ENCODE results near the gene MEIOB. TPM values are rescaled to one million over a fixed set of nuclear protein-coding genes. Genes with fewer than 3 reads are reported as not detected.
"Not testable (repeated sequence)": the region's sequence is repeated elsewhere in the genome, so short reads cannot be mapped to it uniquely, and the experiment has no call there.

Gene MEIOB, protein sequence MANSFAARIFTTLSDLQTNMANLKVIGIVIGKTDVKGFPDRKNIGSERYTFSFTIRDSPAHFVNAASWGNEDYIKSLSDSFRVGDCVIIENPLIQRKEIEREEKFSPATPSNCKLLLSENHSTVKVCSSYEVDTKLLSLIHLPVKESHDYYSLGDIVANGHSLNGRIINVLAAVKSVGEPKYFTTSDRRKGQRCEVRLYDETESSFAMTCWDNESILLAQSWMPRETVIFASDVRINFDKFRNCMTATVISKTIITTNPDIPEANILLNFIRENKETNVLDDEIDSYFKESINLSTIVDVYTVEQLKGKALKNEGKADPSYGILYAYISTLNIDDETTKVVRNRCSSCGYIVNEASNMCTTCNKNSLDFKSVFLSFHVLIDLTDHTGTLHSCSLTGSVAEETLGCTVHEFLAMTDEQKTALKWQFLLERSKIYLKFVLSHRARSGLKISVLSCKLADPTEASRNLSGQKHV
- total RNA-seq = not detected
- long read RNA-seq, donor 1 = 0 reads
- long read RNA-seq, donor 2 = 0 reads

- no peak within 1 kb of the TSS for H3K4me3 ChIP-seq
- intact Hi-C loops (cut with DNase I, micrococcal nuclease) = no loop called here
- no peak for TF ChIP-seq CTCF (IDR thresholded peaks at IDR 0.05)
- DNase-seq (peak in 2 of 3 donors; percentile 54 to 61), ATAC-seq (peak; percentile 90)
- peaks cover 6% of the 10 kb centered on the region for H3K4me1 ChIP-seq (ENCODE audit: low read depth)
- H3K36me3 ChIP-seq (ENCODE audit: low read depth) = no peaks in the 10 kb centered on the region
- H3K9me3 ChIP-seq = no peaks in the 10 kb centered on the region
Observed at GRCh38 chr16:1871974-1872635, at the start of gene MEIOB. TSS of gene MEIOB (minus strand) at chr16:1872164. CDS start at chr16:1868175, 3,989 bp downstream.

- no peak for TF ChIP-seq CTCF (IDR thresholded peaks at IDR 0.05)
- Histone ChIP-seq H3K4me1 (ENCODE audit: low read depth) (peaks cover 9% of the 10 kb centered on the region), H3K36me3 (ENCODE audit: low read depth) (no peaks in the 10 kb centered on the region), H3K9me3 (no peaks in the 10 kb centered on the region), H3K4me3 (no peak overlapping the region)
- DNase-seq (peak in 1 of 3 donors; percentile 71), ATAC-seq (peak; percentile 65)
- intact Hi-C loops (cut with DNase I, micrococcal nuclease) = loop anchor here in 1 of 2 donors (10.0 kb wide), 1 partner anchor 56 kb away; no protein-coding TSS in a partner anchor
Observed at GRCh38 chr16:1920727-1921171, 48.8 kb upstream of the MEIOB start.

DNA sequence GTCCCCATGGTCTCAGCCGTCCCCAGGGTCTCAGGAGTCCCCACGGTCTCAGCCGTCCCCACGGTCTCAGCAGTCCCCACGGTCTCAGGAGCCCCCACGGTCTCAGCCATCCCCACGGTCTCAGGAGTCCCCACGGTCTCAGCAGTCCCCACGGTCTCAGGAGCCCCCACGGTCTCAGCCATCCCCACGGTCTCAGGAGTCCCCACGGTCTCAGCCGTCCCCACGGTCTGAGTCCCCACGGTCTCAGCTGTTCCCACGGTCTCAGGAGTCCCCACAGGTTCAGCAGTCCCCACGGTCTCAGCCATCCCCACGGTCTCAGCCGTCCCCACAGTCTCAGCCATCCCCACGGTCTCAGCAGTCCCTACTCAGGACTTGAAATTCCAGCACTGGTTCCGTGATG lies 48.2 kb upstream of the MEIOB start:
- intact Hi-C loops (cut with DNase I, micrococcal nuclease) = loop anchor here in 1 of 2 donors (10.0 kb wide), 1 partner anchor 55 kb away; no protein-coding TSS in a partner anchor
- not testable (repeated sequence) for H3K4me1 ChIP-seq (ENCODE audit: low read depth); H3K36me3 ChIP-seq (ENCODE audit: low read depth); ATAC-seq; H3K4me3 ChIP-seq; DNase-seq; H3K9me3 ChIP-seq

GRCh38 chr16:1919327-1919998 lies 47.5 kb upstream of the MEIOB start:
- H3K36me3 ChIP-seq (ENCODE audit: low read depth) = no peaks in the 10 kb centered on the region
- DNase-seq (no peak), ATAC-seq (no peak)
- no peaks in the 10 kb centered on the region for H3K9me3 ChIP-seq
- no peak overlapping the region for H3K4me3 ChIP-seq
- intact Hi-C loops (cut with DNase I, micrococcal nuclease) = no loop called here
- TF ChIP-seq CTCF (IDR thresholded peaks at IDR 0.05) = no peak
- H3K4me1 ChIP-seq (ENCODE audit: low read depth) = peaks cover 12% of the 10 kb centered on the region

DNA sequence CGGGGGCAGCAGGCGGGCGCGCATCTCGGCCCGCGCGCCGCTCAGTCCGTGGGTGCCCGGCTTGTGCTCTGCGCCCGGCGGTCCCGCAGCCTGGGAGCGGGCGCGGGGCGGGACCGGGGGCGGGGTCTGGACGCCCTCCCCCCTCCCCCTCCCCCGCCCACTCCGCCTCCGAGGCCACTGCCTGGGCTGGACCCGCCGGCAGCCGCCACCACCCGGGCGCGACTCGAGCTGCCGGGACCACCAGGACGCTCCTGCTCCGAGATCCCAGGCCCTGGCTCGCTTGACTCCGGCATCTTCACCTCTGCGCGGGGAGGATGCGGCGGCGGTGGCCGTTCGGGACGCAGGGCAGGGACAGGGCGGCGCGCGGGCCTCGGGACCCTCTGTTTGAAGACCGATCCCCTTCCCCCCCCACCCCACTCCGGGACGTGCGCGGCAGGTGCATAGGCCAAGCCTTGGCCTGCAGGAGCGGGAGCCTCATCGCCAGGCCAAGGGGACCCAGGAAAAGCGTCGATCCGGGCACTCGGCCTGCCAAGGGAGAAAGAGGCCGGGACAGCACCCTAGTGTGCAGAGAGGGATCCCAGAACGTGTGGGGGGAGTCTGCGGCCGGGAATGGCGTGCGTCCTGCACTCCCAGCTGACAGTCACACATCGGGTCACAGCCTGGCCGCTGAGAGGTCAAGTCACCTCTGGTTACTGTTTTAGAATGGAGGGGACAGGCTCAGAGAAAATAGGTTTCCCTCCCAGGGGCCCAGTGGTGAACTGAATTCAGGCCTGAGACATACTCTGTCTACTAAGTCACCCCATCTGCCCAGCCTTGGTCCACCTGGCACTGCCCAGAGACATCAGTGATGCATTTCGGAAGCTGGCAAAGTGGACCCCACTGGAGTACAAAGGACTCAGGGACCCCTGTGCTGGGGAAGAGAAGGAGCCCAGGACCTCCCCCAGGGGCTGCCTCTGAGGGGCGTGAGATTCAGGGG lies 46.7 kb upstream of the MEIOB start, which contains the start of gene HS3ST6:
Gene HS3ST6, minus strand, starts transcription at position 65 of the 976 bp plus-strand sequence. CDS start 92 bp downstream, outside the sequence.
- intact Hi-C loops (cut with DNase I, micrococcal nuclease) = no loop called here
- Histone ChIP-seq H3K4me3 (no peak within 1 kb of the TSS), H3K4me1 (ENCODE audit: low read depth) (peaks cover 15% of the 10 kb centered on the region), H3K9me3 (no peaks in the 10 kb centered on the region), H3K36me3 (ENCODE audit: low read depth) (no peaks in the 10 kb centered on the region)
- no peak for TF ChIP-seq CTCF (IDR thresholded peaks at IDR 0.05)
- no peak for DNase-seq
- no peak for ATAC-seq
